DMS 273 treated with DMSO at 0.1 percent for 48 hours (cell line): ENCODE data around the gene TSPAN19.

Source experiments
- DNase-seq: peaks from one replicate; lab custom pipeline; 2025; lab: John Stamatoyannopoulos, UW

Gene TSPAN19

DNA sequence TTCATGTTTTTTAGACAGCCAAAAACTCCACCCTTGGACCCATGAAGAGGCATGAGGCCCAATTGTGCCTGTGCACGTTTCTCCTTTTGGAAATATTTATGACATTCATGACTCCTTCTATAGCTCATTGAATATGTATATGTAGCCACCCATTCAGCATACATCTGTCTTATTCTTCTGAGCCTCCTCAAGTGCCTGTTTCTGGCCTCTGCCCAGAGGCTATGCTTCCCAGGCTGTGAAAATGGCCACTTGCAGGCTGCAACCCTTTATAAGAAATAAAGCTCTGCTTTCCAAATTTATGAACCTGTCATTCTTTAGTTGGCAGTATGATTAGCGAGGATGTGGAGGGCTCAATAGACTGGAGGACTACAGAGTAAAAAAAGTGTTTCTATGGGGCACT lies 35.3 kb downstream of the TSPAN19 start:
- no peak for DNase-seq

DNA sequence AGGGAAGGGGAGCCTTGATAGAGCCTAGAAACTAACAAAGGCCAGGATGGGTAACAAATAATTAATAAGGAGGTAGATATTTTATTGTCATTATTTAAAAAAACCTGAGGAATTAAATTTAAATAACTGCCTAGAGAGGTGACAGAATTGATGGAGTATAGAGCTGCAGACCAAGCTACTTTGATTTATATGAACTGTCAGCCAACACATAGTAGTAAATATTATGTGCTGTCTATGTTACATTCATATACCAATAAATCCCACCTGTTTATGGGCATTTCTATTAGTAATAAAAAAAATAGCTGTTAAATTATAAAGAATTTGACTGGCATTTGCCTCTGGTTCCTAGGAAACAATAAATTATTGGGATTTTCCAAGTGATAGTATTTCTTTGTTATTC lies 37.7 kb downstream of the TSPAN19 start:
- no peak for DNase-seq

- no peak for DNase-seq
Measured at GRCh38 chr12:84996759-84997158, 39.3 kb downstream of the TSPAN19 start.

- DNase-seq = no peak
Measured at GRCh38 chr12:84995641-84996040, 40.4 kb downstream of the TSPAN19 start.

DNA sequence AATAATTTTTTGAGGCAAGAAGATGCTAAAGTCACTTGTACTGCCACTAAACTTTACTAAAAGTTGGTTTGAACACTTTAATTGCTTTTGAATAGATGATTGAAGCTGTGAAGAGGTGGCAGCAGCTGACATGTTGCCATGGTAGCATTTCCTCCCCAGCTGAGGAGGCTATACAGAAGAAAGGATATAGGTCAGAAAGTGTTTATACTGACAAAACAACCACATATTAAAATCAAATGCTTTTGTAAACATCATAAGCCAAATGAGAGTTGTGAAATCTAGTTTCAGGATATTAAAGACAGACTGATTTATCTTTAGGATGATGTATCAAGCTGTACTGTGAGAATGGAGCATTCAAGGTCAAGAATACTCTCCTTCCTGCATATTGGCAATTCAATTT lies 41.7 kb downstream of the TSPAN19 start:
- no peak for DNase-seq

DNA sequence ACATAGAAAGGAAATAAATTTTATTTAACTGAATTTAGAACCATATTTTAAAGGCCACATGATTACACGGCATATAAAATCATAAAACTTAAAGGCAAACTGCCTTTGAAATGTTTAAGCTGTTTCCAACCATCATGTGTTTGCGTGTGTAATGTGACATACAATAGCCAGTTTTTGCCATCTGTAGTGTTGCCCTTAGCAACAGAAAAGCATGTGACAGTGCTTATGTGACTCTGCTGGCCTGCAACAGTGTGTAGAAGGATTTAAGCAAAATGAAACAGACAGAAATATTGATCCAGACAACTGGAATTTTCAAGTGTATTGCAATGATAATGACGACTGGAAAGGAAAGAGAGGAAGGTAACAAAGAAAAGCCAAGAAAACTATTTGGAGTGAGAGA lies 49.5 kb downstream of the TSPAN19 start:
- no peak for DNase-seq

- DNase-seq = no peak
Measured at GRCh38 chr12:84986117-84986516, 50.0 kb downstream of the TSPAN19 start.

- DNase-seq = no peak
Measured at GRCh38 chr12:84983289-84983688, 52.8 kb downstream of the TSPAN19 start.

- DNase-seq = no peak
Measured at GRCh38 chr12:84982888-84983287, 53.2 kb downstream of the TSPAN19 start.

DNA sequence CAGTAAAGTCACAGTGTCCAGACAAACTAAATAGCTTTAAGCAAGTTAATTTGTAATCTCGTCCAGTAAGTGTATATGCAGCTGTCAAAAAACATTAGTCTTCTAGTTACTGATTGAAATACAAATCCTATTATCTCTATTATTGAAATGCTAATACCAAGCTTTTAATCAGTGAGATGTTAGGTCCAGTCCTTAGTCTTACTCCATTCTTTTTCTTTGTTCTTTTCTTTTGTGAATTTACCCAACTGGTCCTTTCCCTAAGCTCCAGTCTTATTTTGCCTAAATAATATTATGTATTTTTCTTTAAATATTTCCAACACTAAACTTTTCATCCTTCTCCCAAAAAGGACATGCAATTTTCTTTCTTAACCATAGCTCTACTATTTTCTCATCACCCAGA lies 57.2 kb downstream of the TSPAN19 start:
- no peak for DNase-seq

GRCh38 chr12:84976133-84976532 lies 59.9 kb downstream of the TSPAN19 start:
- DNase-seq = no peak

GRCh38 chr12:84974155-84974815 lies 61.8 kb downstream of the TSPAN19 start:
- no peak for DNase-seq

DNA sequence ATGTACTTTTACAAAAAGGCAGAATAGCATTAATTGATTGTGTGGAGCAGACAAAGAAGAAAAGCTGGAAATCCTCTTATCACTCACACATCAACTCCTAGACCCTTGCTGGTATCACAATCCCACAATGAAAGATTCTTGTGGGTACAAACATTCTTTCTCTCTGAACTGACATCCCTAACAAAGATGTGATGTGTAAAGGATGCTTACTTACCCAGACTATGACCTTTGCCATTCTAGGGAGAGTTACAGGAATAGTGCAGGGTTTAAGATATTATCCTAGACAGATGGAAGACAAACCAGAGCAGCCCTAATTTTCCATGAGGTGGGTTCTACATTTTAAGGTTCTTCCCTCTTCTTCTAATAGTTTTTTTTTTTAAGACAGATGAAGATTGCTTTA lies 63.1 kb downstream of the TSPAN19 start:
- DNase-seq = no peak

DNA sequence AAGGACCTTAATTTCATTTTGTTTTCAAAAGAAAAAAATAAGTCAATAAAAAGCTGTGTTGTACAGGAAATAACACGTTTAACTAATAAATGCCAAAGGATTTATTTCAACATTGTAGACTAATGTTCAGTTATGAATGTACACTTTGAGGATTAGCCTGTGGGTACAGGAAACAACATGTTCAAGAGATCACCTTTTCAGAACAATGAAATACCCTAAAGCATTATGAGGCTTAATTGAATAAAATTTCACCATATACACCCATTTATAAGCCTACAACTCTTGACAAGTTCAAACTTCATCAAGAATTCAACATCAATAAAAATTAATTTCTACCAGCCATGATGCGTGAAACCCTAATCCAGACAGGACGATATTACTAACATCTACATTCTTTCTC lies 66.9 kb downstream of the TSPAN19 start:
- no peak for DNase-seq
